OCI-LY3 (cell line): Measurements from ENCODE around the gene EML4.

Experiments
- EZH2phosphoT487 ChIP-seq: fragments of 200-600 bp; shearing (Covaris generic); IDR thresholded peaks from 2 replicates; pipeline ENCODE4 v1.6.1; 2018; ENCODE audit warnings: antibody characterized with exemption, mixed run types, low read depth
- TF ChIP-seq, protein P1 (sequence below): fragments of 200-600, 300-600 bp; sonication (generic); IDR thresholded peaks from 2 replicates; pipeline ENCODE4 v1.5.1; 2014; ENCODE audit warnings: antibody characterized with exemption, low read length, low read depth

DNA sequence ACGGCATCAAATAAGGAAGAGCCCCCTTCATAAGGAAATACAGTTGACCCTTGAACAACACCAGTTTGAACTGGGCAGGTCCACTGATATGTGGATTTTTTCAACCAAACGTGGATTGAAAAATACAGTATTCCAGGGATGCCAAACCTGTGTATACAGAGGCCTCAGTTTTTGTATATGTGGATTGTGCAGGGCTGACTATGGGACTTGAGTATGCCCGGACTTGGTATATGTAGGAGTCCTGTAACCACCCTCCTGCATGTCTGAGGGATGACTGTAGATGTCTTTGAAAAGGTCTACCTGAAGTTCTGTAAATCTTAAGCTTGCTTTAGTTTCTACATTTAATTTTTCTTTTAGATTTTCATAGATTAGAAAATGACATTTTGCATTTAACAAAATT lies 50.0 kb downstream of the EML4 start:
- TF ChIP-seq, protein P1, sequence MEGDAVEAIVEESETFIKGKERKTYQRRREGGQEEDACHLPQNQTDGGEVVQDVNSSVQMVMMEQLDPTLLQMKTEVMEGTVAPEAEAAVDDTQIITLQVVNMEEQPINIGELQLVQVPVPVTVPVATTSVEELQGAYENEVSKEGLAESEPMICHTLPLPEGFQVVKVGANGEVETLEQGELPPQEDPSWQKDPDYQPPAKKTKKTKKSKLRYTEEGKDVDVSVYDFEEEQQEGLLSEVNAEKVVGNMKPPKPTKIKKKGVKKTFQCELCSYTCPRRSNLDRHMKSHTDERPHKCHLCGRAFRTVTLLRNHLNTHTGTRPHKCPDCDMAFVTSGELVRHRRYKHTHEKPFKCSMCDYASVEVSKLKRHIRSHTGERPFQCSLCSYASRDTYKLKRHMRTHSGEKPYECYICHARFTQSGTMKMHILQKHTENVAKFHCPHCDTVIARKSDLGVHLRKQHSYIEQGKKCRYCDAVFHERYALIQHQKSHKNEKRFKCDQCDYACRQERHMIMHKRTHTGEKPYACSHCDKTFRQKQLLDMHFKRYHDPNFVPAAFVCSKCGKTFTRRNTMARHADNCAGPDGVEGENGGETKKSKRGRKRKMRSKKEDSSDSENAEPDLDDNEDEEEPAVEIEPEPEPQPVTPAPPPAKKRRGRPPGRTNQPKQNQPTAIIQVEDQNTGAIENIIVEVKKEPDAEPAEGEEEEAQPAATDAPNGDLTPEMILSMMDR, result no peak
- TF ChIP-seq EZH2phosphoT487, result no peak
